ENCODE data around the gene HAP1.
"Not testable (repeated sequence)": the region's sequence is repeated elsewhere in the genome, so short reads cannot be mapped to it uniquely, and the experiment has no call there.

HAP1 gene

DNA sequence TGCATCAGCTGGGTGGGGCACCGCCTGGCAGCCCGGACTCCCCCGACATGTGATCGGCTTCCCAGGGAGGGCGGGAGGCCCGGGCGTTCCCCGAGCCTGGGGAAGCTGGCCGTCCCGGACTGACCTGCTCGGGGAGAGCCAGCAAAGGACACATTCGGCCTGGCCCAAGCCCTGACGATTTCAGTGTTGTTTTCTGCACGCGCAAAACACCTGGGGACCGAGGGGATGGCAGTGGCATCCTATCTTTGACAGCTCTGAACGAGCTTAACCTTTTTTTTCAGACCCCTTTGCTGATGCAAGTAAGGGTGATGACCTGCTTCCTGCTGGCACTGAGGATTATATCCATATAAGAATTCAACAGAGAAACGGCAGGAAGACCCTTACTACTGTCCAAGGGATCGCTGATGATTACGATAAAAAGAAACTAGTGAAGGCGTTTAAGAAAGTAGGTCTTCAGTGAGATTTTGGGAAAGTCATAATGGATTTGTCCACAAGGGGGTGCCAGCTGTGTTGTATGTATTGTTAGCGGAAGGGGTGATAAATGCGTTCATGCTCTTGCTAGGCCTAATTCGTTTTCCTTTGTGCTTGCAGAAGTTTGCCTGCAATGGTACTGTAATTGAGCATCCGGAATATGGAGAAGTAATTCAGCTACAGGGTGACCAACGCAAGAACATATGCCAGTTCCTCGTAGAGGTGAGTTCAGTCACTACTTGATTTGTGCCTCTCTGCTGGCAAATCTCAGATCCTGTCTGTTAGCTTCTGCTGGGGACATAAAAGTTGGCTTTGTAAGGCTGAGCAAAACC is 44.7 kb downstream of the HAP1 start:
- peak; percentile 77 for DNase-seq

- peak; percentile 100 for DNase-seq
Observed at GRCh38 chr17:41688641-41689496, 45.6 kb downstream of the HAP1 start, which contains the start of gene EIF1. Gene EIF1 (plus strand): TSS chr17:41688885. CDS start chr17:41689039, 154 bp downstream.

GRCh38 chr17:41687828-41688640 is 46.4 kb downstream of the HAP1 start:
- peak; percentile 73 for DNase-seq

DNA sequence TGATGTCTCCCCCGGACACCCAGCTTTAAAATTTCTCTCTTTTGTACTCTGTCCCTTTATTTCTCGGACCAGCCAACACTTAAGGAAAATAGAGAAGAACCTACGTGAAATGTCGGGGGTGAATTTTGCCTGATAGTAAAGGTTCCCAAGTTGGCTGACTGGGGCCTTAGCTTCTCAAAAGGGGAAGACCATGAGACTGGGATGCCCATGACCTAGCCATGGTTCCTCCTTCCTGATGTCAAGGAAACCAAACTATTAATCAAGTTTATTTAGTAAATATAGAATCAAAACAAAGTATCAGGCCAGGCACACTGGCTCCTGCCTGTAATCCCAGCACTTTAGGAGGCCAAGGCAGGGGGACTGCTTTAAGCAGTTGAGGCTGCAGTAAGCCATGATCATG is 48.2 kb downstream of the HAP1 start:
- no peak for DNase-seq

GRCh38 chr17:41685753-41686152 is 48.7 kb downstream of the HAP1 start:
- DNase-seq: not testable (repeated sequence)

DNA sequence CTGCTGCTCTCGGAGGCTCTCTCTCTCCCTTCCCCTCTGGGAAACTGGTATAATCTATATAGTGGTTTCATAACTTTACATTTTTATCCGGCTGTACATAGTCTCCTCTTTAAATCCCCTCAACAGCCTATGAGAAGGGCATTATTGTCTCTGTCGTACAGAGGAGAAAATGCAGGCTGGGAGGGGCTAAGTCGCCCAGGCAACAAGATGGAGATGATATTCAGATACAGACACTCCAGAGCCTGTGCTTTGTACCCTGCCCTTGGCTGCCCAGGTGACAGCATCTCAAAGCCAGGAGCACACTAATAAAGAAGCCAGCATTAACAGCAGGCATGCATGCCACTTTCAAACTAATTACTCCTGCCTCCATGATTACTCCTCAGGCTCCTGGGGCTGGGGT is 50.4 kb downstream of the HAP1 start:
- DNase-seq: no peak

GRCh38 chr17:41683441-41684007 is 50.9 kb downstream of the HAP1 start:
- no peak for DNase-seq

- no peak for DNase-seq
Observed at GRCh38 chr17:41682631-41683030, 51.8 kb downstream of the HAP1 start.

DNA sequence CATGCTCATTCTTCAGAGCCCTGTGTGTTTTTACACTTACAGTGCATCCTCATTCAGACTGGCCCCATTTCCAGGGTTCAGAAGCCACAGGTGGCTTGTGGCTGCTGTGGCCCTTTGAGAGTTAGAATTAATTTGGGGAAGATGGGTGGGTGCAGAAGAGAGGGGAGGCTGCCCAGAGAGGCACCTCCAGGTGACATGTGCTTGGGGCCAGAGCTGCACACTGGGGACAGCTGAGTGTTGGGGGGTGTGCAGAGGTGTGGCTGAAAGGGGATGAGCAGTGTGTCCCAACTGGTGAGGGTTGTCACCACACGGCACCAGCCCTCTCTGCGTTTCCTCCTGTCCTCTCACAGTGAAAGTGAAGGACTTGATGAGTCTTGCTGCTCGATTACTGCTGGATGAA is 52.7 kb downstream of the HAP1 start:
- no peak for DNase-seq

DNA sequence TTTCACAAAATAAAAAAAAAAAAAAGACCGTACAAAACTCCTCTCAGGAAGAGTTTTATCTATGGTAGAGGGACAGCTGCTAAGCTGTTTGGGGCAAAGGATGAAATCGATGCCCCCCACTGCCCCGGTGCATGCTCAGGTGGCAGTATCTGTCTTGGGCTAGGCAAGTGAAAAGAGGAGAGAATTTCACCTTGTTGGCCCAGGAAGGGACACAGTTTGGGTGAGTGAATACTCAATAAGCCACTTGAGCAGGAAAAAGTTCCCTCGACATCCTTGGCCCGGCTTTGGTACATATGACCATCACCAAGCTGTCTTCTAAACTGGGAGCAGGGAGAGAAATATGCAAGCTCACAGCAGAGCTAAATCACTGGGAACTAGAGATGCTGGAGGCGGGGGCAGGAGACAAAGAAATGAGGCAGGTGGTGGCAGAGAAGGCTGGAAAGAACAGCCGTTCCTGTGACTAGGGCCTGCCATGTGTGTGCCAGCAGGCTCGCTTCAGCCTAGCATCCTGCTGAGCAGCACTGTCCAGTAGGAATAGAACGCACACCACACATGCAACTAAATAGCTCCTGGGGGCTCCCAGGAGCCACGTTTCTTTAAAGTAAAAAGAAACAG is 53.9 kb downstream of the HAP1 start:
- DNase-seq: no peak

DNA sequence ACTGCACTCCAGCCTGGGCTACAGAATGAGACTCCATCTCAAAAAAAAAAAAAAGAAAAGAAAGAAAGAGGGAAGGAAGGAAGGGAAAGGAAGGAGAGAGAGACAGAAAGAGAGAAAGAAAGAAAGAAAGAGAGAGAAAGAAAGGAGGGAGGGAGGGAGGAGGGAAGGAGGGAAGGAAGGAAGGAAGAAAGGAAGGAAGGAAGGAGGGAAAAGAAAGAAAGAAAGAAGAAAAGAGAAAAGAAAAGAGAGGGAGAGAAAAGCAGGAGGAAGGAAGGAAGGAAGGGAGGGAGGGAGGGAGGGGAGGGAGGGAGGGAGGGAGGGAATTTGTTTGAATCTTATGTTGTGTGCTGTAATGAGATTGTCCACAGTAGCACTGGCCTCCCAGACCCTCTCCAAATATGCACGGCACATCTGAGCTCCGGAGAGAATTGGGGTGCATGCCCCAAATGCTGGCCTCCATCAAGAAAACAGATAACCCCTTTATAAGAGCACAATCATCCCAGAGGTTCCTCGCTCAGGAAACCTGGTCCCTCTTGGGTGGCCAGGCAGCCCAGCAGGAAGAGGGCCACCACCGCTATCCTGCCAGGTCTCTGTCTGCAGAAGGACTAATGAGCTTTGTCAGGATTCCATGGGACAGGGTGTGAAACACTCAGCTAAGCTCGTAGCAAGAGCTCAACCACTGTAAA is 54.6 kb downstream of the HAP1 start:
- no peak for DNase-seq

DNA sequence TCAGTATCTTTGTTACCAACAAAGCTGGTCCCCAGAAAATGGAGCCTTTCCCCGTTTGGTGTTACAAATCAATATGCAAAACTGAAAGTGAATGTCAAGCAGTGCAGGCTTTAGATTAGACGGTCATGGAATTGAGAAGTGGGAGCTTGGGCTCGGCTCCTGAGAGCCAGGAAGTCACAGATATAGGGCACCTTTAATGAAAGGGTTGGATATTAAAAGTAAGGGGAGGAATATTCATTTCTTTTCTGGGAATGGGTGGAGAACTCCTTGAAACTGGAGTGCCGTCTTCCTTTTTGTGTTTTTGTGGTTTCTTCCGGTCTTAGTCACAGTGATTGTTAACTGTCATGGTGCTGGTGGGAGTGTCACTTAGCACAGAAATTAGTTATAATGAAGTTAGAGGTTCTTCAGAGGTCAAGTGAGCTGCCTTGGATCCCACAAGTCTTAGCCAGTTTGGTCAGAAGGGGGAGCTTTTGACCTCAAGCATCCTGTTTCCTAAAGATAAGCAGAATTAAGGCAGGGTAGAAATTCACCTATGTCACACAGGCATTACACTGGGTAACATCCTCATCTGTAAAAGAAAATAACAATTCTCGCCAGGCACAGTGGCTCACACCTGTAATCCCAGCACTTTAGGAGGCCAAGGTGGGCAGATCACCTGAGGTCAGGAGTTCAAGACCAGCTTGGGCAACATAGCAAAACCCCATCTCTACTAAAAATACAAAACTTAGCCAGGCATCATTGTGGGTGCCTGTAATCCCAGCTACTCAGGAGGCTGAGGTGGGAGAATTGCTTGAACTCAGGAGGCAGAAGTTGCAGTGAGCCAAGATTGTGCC is 55.3 kb downstream of the HAP1 start:
- no peak for DNase-seq

DNA sequence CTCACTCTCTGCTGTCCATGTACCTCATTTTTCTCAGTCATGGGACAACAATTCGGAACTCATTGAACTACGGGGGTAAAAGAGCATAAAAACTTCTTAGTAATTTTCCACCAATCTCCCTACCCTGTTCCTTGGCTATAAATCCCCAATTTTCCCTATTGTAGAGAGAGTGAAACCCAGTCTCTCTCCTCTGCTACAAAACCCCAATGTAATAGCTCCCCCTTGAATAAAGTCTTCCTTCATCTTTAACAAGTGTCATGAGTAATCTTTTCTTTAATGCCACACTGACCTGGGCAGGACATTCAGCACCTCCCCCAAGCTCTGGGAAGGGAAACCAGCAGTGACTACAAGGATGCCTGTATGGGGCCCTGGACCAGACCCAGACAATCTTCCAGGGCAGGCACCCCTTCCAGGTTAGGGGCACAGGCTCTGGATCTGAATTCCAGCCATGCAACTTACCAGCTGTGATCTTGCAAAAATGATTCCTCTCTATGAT is 56.0 kb downstream of the HAP1 start:
- DNase-seq: no peak

DNA sequence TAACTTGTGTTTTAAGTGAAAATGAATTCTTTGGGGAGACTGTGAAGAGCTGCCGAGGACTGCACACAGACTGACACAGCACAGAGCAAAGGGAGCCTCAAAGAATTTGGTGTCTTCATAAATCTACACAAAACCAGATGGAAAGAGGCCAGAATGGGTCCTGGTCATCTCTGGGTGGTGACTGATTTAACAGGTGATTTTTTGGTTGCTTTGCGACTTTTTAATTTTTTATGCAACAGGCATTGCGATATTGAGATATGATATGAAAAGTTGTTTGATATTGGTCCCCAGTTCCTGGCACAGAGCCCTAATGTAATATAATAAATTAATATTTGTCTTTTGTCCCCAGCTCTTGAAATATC is 58.4 kb downstream of the HAP1 start:
- no peak for DNase-seq

DNA sequence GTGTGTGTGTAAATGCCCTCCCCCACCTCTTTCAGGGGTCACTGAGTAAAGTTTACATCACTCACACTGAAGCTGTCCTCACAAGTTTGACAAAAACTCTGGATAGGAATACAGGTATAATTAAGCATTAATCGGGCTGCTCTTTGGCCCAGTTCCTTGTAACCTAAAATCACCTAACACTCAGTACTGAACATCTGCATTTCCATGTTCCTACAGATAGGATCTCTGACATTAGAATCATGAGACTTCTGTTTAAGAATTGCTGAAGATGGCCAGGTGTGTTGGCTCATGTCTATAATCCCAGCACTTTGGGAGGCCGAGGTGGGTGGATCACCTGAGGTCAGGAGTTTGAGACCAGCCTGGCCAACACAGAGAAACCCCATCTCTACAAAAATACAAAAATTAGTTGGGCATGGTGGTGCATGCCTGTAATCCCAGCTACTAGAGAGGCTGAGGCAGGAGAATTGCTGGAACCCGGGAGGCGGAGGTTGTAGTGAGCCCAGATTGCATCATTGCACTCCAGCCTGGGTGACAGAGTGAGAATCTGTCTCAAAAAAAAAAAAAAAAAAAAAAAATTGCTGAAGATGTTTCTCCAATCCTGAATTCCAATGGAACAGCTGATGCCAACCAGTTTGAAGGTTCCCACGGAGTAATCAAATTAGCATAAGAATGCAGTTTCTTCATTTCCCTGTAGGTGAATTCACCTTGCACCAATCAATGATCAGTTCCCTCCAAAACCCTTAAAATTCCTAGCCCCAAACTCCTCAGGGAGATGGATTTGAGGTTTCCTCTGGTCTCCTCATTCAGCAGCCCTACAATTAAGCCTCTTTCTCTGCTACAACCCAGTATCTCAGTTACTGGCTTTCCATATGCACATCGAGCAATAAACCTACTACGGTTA is 59.0 kb downstream of the HAP1 start:
- not testable (repeated sequence) for DNase-seq
